Neural cell (in vitro differentiated cells): ENCODE data around the gene MYO1G.

ENCODE experiments used
- MXI1 ChIP-seq: fragments of 450-650 bp; conservative IDR thresholded peaks from 2 replicates; pipeline ENCODE4 v1.6.1; 2014; ENCODE audit warnings: antibody characterized with exemption, mild to moderate bottlenecking; ENCODE audit not compliant: poor library complexity, severe bottlenecking
- POLR2AphosphoS5 ChIP-seq: IDR thresholded peaks from 2 replicates; pipeline ENCODE4 v1.6.1; 2012
- SMC3 ChIP-seq: fragments of 450-650 bp; conservative IDR thresholded peaks from 2 replicates; pipeline ENCODE4 v1.6.1; 2014; ENCODE audit warnings: antibody characterized with exemption, mild to moderate bottlenecking, moderate library complexity; ENCODE audit not compliant: poor library complexity

GRCh38 chr7:44971902-44972441 lies 6.8 kb downstream of the MYO1G start:
- TF ChIP-seq SMC3 (no peak), MXI1 (no peak), POLR2AphosphoS5 (no peak)
